Breast epithelium (tissue), 3 donors: Measurements from ENCODE around the gene PSKH1.

ENCODE experiments used
- CTCF ChIP-seq, 3 donors: fragments of 450-650 bp; IDR thresholded peaks; one replicate each; pipeline ENCODE4 v1.5.1; 2016 to 2017; ENCODE audit warnings: antibody characterized with exemption in 3 of 3, mild to moderate bottlenecking in 3 of 3, moderate library complexity in 3 of 3
- POLR2A ChIP-seq: fragments of 450-650 bp; IDR thresholded peaks from one replicate; pipeline ENCODE4 v1.6.1; 2016; ENCODE audit warnings: antibody characterized with exemption, mild to moderate bottlenecking, moderate library complexity
- POLR2AphosphoS5 ChIP-seq, 3 donors: sonication (generic); formaldehyde crosslinking; IDR thresholded peaks; one replicate each; pipeline ENCODE4 v1.6.1; 2017; ENCODE audit warnings: antibody characterized with exemption in 3 of 3

DNA sequence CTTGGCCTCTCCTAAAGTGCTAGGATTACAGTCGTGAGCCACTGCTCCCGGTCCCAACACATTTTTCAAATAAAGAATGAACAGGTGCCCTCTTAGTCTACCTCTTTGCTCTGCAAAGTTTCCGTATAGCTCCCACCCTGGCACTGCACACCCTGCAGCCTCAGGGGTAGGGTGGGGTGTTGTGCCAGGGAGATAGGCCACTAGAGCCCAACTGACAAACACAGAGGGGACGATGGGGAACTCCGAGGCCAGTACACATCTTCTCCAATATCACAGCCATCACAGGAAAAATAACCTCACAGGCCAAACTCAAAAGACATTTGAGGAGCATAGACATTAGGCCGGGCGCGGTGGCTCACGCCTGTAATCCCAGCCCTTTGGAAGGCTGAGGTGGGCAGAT, 78.1 kb downstream of the PSKH1 start:
- TF ChIP-seq CTCF (IDR thresholded peaks at IDR 0.05): no peak
- no peak for TF ChIP-seq POLR2A
- no peak for TF ChIP-seq POLR2AphosphoS5 (IDR thresholded peaks at IDR 0.05)
